Neural progenitor cell (in vitro differentiated cells): Measurements from ENCODE around the gene DIS3L2.

Source experiments
- EZH2 ChIP-seq: fragments of 200-600 bp; sonication (generic); IDR thresholded peaks from 2 replicates; pipeline ENCODE4 v1.6.1; 2017; ENCODE audit warnings: antibody characterized with exemption, mild to moderate bottlenecking, moderate library complexity
- EZH2phosphoT487 ChIP-seq: fragments of 200-600 bp; sonication (generic); IDR thresholded peaks from 2 replicates; pipeline ENCODE4 v1.6.1; 2017; ENCODE audit warnings: antibody characterized with exemption
- TF ChIP-seq, protein P1 (sequence below): fragments of 200-600 bp; sonication (generic); IDR thresholded peaks from 2 replicates; pipeline ENCODE4 v1.5.1; 2017; ENCODE audit warnings: antibody characterized with exemption, mild to moderate bottlenecking

DNA sequence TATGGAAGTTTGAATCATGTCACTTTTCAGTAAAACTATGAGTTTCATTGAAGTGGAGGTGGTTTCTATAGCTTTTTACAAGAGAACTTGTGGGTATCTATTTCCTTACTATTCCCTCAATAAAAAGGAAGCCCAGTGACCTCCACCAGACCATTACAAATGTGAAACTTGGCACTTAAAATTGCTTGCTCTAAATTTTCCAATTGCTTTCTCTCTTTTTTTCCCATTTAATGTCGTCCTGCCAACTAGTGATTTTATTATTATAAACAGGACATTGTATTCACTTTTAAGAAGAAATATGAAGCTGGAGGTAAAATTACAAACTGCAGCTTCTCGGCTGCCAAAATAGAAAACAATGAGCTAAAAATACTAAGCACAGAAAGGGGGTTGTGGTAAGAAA lies 208.9 kb downstream of the DIS3L2 start:
- TF ChIP-seq, protein P1, sequence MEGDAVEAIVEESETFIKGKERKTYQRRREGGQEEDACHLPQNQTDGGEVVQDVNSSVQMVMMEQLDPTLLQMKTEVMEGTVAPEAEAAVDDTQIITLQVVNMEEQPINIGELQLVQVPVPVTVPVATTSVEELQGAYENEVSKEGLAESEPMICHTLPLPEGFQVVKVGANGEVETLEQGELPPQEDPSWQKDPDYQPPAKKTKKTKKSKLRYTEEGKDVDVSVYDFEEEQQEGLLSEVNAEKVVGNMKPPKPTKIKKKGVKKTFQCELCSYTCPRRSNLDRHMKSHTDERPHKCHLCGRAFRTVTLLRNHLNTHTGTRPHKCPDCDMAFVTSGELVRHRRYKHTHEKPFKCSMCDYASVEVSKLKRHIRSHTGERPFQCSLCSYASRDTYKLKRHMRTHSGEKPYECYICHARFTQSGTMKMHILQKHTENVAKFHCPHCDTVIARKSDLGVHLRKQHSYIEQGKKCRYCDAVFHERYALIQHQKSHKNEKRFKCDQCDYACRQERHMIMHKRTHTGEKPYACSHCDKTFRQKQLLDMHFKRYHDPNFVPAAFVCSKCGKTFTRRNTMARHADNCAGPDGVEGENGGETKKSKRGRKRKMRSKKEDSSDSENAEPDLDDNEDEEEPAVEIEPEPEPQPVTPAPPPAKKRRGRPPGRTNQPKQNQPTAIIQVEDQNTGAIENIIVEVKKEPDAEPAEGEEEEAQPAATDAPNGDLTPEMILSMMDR, result no peak
- TF ChIP-seq EZH2phosphoT487, result no peak
- TF ChIP-seq EZH2, result no peak
